Activated naive CD8-positive, alpha-beta T cell treated with anti-CD3 and anti-CD28 coated beads, Interleukin-2, amount 10 ng/mL, durations not matched to agents 7 days and 5 days (primary cell): ENCODE results near the gene SPECC1L. TPM values are rescaled to one million over a fixed set of nuclear protein-coding genes. Genes with fewer than 3 reads are reported as not detected.
"Not testable (repeated sequence)": the region's sequence is repeated elsewhere in the genome, so short reads cannot be mapped to it uniquely, and the experiment has no call there.

Source experiments
- ATAC-seq: fragments of 150-1000 bp; cut with Tn5 transposase; one replicate; pipeline ENCODE4 v1.10.0; 2021; ENCODE audit warnings: low read depth, moderate library complexity
- POLR2A ChIA-PET: fragments of 350-600 bp; sonication (Branson Sonifier 250); formaldehyde crosslinking; loops from one replicate; lab custom pipeline; 2021; ENCODE audit warnings: antibody characterized with exemption; lab: Charles Lee
- DNase-seq: peaks from one replicate; pipeline ENCODE4 v3.0.0; 2021
- H3K27ac Mint-ChIP-seq: one replicate; pipeline ENCODE4 v1.8.0; 2022; ENCODE audit warnings: mild to moderate bottlenecking, mixed read lengths
- H3K27me3 Mint-ChIP-seq: one replicate; pipeline ENCODE4 v1.8.0; 2022; ENCODE audit warnings: mild to moderate bottlenecking, moderate library complexity, mixed read lengths
- H3K36me3 Mint-ChIP-seq: one replicate; pipeline ENCODE4 v1.8.0; 2021; ENCODE audit warnings: mild to moderate bottlenecking, mixed read lengths
- H3K4me1 Mint-ChIP-seq: one replicate; pipeline ENCODE4 v1.8.0; 2021; ENCODE audit warnings: mixed read lengths
- H3K4me3 Mint-ChIP-seq: one replicate; pipeline ENCODE4 v1.8.0; 2022; ENCODE audit warnings: mild to moderate bottlenecking, moderate library complexity, mixed read lengths
- H3K9me3 Mint-ChIP-seq: one replicate; pipeline ENCODE4 v1.8.0; 2021; ENCODE audit warnings: mixed read lengths
- total RNA-seq, 2 experiments: library from RNA; stranded (reverse); gene quantifications; one replicate each; pipeline ENCODE4 v1.2.3, GENCODE V29; 2021

SPECC1L gene
- total RNA-seq, 2 experiments from 2014 or later: 55.4 to 59.4 TPM

DNA sequence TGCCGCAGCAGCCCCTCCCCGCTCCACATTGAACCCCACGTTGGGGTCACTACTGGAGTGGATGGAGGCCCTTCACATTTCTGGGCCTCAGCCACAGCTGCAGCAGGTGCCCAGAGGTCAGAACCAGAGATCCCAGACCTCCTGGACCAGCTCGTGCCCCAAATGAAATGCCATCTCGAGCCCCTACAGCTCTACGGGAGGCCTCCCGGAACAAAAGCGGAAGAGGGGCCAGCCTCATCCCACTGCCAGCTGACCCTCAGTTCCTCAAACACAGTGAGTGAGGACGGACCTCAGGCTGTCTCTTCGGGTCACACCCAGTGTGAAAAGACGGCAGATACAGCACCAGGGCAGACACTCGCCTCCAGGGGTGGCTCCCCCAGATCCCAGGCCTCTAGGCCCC lies 17.5 kb upstream of the SPECC1L start:
- H3K27me3 Mint-ChIP-seq, H3K9me3 Mint-ChIP-seq, DNase-seq, H3K27ac Mint-ChIP-seq, H3K36me3 Mint-ChIP-seq, H3K4me1 Mint-ChIP-seq, ATAC-seq, H3K4me3 Mint-ChIP-seq, POLR2A ChIA-PET: not testable (repeated sequence)

GRCh38 chr22:24256136-24256535 lies 14.5 kb upstream of the SPECC1L start:
- H3K27me3 Mint-ChIP-seq, ATAC-seq, H3K4me3 Mint-ChIP-seq, H3K27ac Mint-ChIP-seq, H3K36me3 Mint-ChIP-seq, DNase-seq, POLR2A ChIA-PET, H3K4me1 Mint-ChIP-seq, H3K9me3 Mint-ChIP-seq: not testable (repeated sequence)

DNA sequence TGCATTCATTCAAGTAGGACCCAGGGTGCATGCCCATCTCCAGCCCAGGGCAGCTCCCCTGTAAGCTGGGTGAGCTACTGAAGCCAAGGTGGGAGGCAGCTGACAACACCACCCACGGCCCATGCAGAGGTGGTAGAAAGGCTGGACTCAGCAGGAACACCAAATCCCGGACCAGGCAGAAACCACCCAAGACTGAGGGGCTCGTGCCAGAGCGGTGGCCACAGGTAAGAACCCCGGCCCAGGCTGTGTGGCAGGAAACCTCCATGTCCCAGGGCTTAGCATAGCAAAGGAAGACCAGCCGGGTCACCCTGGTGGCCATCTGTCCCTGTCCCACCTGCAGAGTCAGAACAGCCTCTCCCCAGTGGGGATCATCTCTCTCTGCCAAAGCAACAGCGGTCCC lies 13.9 kb upstream of the SPECC1L start:
- H3K4me1 Mint-ChIP-seq, H3K4me3 Mint-ChIP-seq, ATAC-seq, H3K9me3 Mint-ChIP-seq, DNase-seq, H3K36me3 Mint-ChIP-seq, POLR2A ChIA-PET, H3K27ac Mint-ChIP-seq, H3K27me3 Mint-ChIP-seq: not testable (repeated sequence)

DNA sequence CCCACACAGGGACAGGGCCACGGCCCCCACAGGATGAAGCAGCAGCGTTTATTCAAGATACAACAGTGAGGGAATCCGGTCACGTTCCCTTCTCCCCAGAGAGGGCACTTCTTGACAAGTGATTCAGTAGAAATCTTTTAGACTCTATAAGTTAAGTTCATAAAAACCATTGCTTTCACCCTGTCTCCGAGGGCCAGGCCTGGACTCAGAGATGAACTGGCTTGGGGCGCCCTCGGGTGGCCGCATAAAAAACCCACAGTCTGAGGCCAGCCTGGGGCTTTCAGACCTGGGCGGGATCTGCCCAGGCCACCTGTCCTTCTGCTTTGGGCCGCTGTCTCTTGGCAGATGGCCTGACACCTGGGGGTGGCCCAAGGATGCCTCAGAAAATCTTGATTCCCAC lies 11.2 kb upstream of the SPECC1L start:
- H3K9me3 Mint-ChIP-seq, POLR2A ChIA-PET, ATAC-seq, H3K27ac Mint-ChIP-seq, H3K4me3 Mint-ChIP-seq, H3K36me3 Mint-ChIP-seq, H3K4me1 Mint-ChIP-seq, H3K27me3 Mint-ChIP-seq: not testable (repeated sequence)
- DNase-seq: peak; percentile 72

DNA sequence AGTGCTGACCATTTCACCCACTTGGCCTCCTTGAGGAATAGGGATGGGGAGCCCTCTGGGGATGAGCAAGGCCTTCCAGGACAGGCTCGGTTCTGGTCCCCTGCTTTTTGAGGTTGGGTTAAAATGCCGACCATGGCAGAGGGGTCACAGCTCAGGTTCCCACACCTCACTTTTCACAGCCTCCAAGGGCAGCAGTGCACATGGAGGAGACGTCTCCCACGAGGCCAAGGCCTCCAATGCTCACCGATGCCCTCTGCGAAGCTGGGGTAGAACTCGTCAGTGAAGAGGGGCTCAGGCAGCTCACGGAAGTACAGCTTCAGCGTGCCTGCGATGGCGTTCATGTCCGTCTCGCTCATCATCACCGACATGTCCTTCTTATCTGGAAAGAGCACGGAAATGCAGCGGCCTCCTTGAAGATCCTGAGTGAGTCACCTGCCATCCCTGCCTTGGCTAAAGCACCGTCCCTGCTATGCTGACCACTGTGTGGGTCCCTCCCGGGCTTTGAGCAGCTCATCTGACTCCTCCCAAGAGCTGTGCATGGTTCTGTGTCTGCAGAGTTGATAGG lies 8.4 kb upstream of the SPECC1L start:
- ATAC-seq, POLR2A ChIA-PET, H3K36me3 Mint-ChIP-seq, H3K9me3 Mint-ChIP-seq, H3K27me3 Mint-ChIP-seq, DNase-seq, H3K4me3 Mint-ChIP-seq: not testable (repeated sequence)
- Mint-ChIP-seq H3K27ac (peak overlapping the region; percentile 51), H3K4me1 (peaks cover 14% of the 10 kb centered on the region)

DNA sequence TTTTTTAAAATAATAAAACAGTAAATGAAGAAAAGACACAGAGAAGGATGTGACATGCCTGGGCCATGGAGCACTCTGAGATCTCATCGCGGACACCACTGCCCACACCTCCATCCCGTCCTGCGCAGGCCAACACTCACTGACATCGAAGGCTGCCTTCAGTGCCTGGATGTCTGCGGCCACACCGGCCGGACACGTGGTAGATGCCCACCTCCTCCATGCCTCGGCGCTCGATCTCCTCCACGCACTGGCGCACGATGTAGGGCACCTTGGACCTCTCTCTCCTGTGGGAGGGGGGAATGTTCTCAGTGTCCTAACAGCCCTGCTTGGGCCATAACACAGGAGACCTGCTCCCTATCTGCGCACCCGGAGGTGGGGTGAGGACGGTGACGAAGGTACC lies 7.2 kb upstream of the SPECC1L start:
- H3K36me3 Mint-ChIP-seq, POLR2A ChIA-PET, DNase-seq, H3K4me3 Mint-ChIP-seq, ATAC-seq, H3K27me3 Mint-ChIP-seq, H3K9me3 Mint-ChIP-seq, H3K27ac Mint-ChIP-seq: not testable (repeated sequence)
- H3K4me1 Mint-ChIP-seq: peaks cover 14% of the 10 kb centered on the region

GRCh38 chr22:24264329-24264896 lies 6.2 kb upstream of the SPECC1L start:
- Mint-ChIP-seq H3K4me1 (peaks cover 14% of the 10 kb centered on the region), H3K27ac (peak overlapping the region; percentile 72)
- H3K4me3 Mint-ChIP-seq, H3K27me3 Mint-ChIP-seq, H3K9me3 Mint-ChIP-seq, DNase-seq, POLR2A ChIA-PET, H3K36me3 Mint-ChIP-seq, ATAC-seq: not testable (repeated sequence)

DNA sequence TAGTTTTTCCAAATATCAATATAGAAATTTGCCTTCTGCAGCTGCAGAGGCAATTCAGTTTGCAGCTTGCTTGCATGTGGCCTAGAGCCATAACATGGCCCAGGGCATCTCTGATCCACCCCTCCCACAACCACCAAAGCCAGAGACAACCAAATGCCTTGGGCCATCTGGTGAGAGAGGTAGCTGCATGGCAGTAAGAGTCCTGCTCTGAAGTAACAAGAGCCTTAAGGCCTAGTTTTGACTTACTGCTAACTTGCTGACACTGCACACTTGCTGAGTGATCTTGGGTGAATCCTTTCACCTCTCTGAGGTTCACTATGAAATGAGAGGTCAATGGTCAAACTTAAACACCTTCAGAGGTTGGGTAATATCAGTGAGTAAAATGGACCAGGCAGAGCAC lies 4.9 kb upstream of the SPECC1L start:
- Mint-ChIP-seq H3K27me3 (no peaks in the 10 kb centered on the region), H3K27ac (no peak overlapping the region)

GRCh38 chr22:24266495-24266894 lies 4.1 kb upstream of the SPECC1L start:
- POLR2A ChIA-PET, H3K36me3 Mint-ChIP-seq, H3K27me3 Mint-ChIP-seq, H3K4me3 Mint-ChIP-seq, DNase-seq, H3K27ac Mint-ChIP-seq, H3K9me3 Mint-ChIP-seq, ATAC-seq: not testable (repeated sequence)
- H3K4me1 Mint-ChIP-seq: peaks cover 16% of the 10 kb centered on the region

More for the DNA sequence above, 4.9 kb upstream of the SPECC1L start:
- no peaks in the 10 kb centered on the region for H3K36me3 Mint-ChIP-seq
- no peak for ATAC-seq
- peaks cover 15% of the 10 kb centered on the region for H3K4me1 Mint-ChIP-seq
- DNase-seq: no peak
- POLR2A ChIA-PET: no interaction called here
- H3K4me3 Mint-ChIP-seq: no peak overlapping the region
- H3K9me3 Mint-ChIP-seq: no peaks in the 10 kb centered on the region

- no peak for DNase-seq
- Mint-ChIP-seq H3K4me1 (peaks cover 25% of the 10 kb centered on the region), H3K27ac (peak overlapping the region; percentile 90), H3K4me3 (peak overlapping the region; percentile 91), H3K27me3 (no peaks in the 10 kb centered on the region), H3K9me3 (no peaks in the 10 kb centered on the region), H3K36me3 (peaks cover 3% of the 10 kb centered on the region)
- POLR2A ChIA-PET: interaction anchor here (0.9 to 2.0 kb wide), 7 partner anchors 14 to 284 kb away, joined by 3 to 6 read pairs (median 3); partner anchors contain the start of gene GUCD1
- ATAC-seq: no peak
Observed at GRCh38 chr22:24271386-24271854, 789 bp downstream of the SPECC1L start.

DNA sequence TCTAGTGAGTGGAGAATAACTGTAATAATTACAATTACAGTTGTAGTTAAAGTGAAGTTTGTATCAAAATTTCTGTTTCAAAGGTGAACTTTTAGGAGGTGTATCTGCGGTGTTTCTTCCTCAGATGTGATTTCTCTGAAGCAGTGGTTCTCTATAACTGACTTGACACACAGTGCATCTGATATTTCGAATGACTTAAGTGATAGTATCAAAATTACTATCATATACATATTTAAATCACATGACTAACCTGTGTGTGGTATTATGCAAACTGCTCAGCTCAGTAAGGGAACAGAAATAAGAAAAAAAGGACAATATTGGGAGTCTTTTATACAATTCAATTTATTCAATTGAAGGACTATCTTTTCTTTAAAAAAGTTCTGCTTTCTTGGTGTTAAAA lies 2.4 kb downstream of the SPECC1L start:
- H3K9me3 Mint-ChIP-seq, ATAC-seq, H3K27ac Mint-ChIP-seq, DNase-seq, H3K27me3 Mint-ChIP-seq: not testable (repeated sequence)
- Mint-ChIP-seq H3K4me1 (peaks cover 31% of the 10 kb centered on the region), H3K36me3 (peaks cover 11% of the 10 kb centered on the region), H3K4me3 (peak overlapping the region; percentile 91)
- POLR2A ChIA-PET: interaction anchor here (1.0 kb wide), 1 partner anchor 156 kb away, joined by 3 read pairs; no protein-coding TSS in a partner anchor

- H3K9me3 Mint-ChIP-seq, H3K27ac Mint-ChIP-seq, H3K27me3 Mint-ChIP-seq, ATAC-seq, H3K4me3 Mint-ChIP-seq, POLR2A ChIA-PET, DNase-seq: not testable (repeated sequence)
- Mint-ChIP-seq H3K36me3 (peaks cover 11% of the 10 kb centered on the region), H3K4me1 (peaks cover 32% of the 10 kb centered on the region)
Observed at GRCh38 chr22:24273906-24274305, 3.3 kb downstream of the SPECC1L start.

DNA sequence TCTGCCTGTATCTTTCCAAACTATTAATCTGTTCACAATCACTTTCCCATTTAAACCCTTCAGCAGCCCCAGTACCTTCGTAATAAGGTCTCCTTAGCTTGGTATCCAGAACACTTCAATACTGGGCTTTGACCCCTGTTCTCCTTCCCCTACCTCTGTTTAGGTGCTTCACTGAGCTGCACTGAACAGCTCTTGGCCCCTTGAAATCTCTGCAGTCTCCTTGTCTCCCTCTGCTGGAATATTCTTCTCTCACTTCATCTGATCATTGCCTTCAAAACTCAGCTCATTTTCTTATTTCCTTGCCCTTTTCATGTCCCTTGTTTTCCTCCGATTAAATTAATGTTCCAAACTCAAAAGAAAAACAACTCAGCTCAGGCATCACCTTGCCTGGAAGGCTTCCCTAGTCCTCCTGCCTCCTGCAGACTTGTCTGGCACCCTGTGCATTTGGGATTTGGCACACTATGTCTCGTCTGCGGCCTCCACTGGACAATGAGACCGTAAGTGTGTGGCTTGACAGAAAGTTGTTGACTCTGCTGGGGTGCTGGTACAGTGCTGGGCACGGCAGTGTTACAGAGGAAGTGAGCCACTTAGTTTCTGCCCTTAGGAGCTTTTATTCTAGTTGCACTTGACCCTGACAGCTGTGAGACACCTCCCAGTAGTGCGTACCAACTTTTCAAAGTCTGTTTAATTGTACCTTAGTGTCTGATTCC lies 4.2 kb downstream of the SPECC1L start:
- DNase-seq, ATAC-seq, H3K9me3 Mint-ChIP-seq, H3K27me3 Mint-ChIP-seq, H3K4me3 Mint-ChIP-seq, POLR2A ChIA-PET, H3K27ac Mint-ChIP-seq: not testable (repeated sequence)
- peaks cover 11% of the 10 kb centered on the region for H3K36me3 Mint-ChIP-seq
- H3K4me1 Mint-ChIP-seq: peaks cover 35% of the 10 kb centered on the region
